GM12872 (cell line): ENCODE results near the gene ARMH2.

Experiments used
- TF ChIP-seq, protein P1 (sequence below): IDR thresholded peaks from 3 replicates; pipeline ENCODE4 v1.5.1; 2011; ENCODE audit warnings: low read depth, mild to moderate bottlenecking, low read length, moderate library complexity; ENCODE audit not compliant: insufficient read depth

Gene ARMH2

DNA sequence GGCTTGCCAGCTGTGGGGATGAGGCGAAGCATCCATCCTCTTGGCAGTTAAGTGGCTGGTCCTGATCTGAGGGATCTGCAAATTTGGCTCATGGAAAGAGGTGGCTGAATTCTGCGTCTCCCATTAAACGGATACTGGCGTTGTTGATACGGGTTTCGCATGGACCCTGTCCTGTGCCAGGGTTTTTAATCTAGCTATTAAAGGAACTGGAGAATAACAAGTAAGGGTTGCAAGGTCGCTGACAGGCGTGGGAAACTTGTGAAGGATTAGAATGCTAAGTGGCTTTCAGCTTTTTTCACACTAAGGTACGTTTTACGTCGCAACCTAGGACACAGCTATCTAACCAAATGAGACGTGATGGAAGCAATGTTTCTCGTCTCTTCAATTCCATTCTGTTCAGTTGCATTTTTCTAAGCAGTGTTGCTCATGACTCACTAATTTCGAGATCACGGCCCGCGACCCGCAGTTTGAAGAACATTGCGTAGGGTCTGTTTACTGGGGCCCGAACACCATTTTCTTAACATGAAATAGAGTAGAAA, 23.1 kb downstream of the ARMH2 start:
- TF ChIP-seq, protein P1, sequence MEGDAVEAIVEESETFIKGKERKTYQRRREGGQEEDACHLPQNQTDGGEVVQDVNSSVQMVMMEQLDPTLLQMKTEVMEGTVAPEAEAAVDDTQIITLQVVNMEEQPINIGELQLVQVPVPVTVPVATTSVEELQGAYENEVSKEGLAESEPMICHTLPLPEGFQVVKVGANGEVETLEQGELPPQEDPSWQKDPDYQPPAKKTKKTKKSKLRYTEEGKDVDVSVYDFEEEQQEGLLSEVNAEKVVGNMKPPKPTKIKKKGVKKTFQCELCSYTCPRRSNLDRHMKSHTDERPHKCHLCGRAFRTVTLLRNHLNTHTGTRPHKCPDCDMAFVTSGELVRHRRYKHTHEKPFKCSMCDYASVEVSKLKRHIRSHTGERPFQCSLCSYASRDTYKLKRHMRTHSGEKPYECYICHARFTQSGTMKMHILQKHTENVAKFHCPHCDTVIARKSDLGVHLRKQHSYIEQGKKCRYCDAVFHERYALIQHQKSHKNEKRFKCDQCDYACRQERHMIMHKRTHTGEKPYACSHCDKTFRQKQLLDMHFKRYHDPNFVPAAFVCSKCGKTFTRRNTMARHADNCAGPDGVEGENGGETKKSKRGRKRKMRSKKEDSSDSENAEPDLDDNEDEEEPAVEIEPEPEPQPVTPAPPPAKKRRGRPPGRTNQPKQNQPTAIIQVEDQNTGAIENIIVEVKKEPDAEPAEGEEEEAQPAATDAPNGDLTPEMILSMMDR = no peak

GRCh38 chr6:24774696-24775519, 23.8 kb downstream of the ARMH2 start, which contains the start of gene GMNN:
Gene GMNN, plus strand, starts transcription at chr6:24774937. Its CDS starts 2,310 bp downstream, at chr6:24777247.
- TF ChIP-seq, protein P1 = no peak

DNA sequence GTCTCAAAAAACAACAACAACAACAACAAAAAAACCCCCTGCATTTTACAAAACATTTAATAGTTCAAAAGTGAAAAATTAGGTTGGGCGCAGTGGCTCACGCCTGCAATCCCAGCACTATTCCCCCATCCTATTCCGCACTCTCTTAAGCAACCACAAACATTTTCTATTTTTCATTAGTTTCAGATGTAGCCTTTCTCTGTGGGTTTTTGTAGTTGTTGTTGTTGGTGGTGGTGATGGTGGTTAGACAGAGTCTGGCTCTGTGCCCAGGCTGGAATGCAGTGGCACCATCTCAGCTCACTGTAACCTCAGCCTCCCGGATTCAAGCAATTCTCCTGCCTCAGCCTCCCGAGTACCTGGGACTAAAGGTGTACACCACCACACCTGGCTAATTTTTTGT, 30.4 kb downstream of the ARMH2 start:
- TF ChIP-seq, protein P1 = no peak

DNA sequence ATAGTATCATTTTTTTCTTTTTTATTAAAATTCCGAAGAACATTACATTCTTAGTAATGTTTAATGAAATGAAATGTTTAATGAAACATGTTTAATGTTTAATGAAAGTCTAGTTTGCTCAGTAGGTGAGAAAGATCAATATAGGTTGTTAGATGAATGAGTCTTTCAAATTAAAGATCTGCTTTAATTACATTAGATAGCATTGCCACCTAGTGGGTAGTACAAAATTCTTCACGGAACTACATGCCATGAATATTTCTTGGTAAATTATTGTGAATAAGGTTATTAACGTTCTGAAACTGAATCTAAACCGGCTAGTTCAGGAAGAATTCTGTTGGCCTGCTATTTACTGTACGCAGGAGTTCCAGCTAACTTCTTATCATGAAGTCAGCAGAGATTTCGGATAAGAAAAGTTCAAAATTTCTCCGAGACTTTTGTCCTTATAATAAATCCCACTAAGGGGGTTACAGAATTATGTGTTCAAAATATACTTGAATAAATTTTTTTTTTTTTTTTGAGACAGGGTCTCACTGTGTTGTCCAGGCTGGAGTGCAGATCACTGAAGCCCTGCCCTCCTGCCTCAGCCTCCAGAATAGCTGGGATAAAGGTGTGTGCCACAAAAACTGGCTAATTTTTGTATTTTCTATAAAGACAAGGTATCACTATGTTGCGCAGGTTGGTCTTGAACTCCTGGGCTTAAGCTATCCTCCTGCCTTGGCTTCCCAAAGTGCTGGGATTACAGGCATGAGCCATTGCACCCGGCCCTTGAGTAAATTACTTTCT, 31.8 kb downstream of the ARMH2 start:
- TF ChIP-seq, protein P1 = peak; percentile 37; the same call in 2 of the 3 replicates

DNA sequence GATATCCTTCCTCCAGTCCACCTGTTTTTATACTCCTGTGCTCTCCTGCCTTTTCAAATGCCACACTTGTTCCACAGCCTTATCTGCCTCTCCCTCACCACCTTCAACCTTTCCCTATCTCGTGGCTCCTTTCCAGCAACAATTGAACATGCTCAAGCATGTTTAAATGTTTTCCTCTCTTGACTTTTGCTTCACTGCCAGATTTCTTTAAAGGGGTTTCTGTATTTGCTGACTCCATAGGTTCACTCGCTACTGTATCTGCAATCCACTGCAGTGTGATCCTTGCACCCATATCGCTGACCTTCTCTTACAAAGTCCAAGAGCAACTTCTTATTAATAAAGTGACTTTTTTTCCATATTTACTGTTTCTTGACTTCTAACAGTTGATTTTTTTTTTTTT, 35.1 kb downstream of the ARMH2 start:
- TF ChIP-seq, protein P1 = no peak

DNA sequence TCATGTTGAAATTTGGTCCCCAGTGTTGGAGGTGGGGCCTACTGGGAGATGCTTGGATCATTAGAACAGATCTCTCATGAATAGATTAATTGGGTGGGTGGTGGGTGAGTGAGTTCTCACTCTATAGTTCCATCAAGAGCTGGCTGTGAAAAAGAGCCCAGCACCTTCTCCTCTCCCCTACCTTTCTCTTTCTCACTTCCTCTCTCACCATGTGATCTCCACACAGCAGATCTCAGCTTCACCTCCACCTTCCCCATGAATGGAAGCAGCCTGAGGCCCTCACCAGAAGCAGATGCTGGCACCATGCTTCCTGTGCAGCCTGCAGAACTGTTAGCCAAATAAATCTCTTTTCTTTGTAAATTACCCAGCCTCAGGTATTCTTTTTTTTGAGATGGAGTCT, 36.9 kb downstream of the ARMH2 start:
- TF ChIP-seq, protein P1 = no peak

GRCh38 chr6:24761193-24761835, 37.4 kb downstream of the ARMH2 start:
- TF ChIP-seq, protein P1 = no peak
